Right ventricle myocardium inferior (tissue), 1 donor: ENCODE measurements around the gene SLC10A6. TPM values are rescaled to one million over a fixed set of nuclear protein-coding genes. Genes with fewer than 3 reads are reported as not detected.
"Not testable (repeated sequence)": the region's sequence is repeated elsewhere in the genome, so short reads cannot be mapped to it uniquely, and the experiment has no call there.

Source experiments
- ATAC-seq: fragments of 200-7000 bp; cut with Tn5 transposase; one replicate; pipeline ENCODE4 v1.9.1; 2020; ENCODE audit warnings: mild to moderate bottlenecking, moderate library complexity
- DNase-seq: peaks from one replicate; pipeline ENCODE4 v3.0.0; 2021; ENCODE audit errors: missing footprints
- intact Hi-C: fragments of 100-400 bp; cut with DNase I; formaldehyde crosslinking; loops from one replicate; pipeline ENCODE4 v1.11.0; 2022
- long read RNA-seq: library from polyadenylated mRNA; unstranded; transcript quantifications from one replicate; pipeline ENCODE4 v2.0.0, GENCODE V29; 2021
- total RNA-seq: library from RNA; stranded (reverse); fragmentation: NEBNext Ultra II Directional; extraction: Animal tissue kit (Norgen Biotek cat#: 25700); gene quantifications from one replicate; pipeline ENCODE4 v1.2.1, GENCODE V29; 2021
- donor health status: DM: no; HTN: yes; CAD: no; lungs with severe emphysema.

Gene SLC10A6, protein sequence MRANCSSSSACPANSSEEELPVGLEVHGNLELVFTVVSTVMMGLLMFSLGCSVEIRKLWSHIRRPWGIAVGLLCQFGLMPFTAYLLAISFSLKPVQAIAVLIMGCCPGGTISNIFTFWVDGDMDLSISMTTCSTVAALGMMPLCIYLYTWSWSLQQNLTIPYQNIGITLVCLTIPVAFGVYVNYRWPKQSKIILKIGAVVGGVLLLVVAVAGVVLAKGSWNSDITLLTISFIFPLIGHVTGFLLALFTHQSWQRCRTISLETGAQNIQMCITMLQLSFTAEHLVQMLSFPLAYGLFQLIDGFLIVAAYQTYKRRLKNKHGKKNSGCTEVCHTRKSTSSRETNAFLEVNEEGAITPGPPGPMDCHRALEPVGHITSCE
- 0.35 TPM for total RNA-seq
- long read RNA-seq, result 0 reads

DNA sequence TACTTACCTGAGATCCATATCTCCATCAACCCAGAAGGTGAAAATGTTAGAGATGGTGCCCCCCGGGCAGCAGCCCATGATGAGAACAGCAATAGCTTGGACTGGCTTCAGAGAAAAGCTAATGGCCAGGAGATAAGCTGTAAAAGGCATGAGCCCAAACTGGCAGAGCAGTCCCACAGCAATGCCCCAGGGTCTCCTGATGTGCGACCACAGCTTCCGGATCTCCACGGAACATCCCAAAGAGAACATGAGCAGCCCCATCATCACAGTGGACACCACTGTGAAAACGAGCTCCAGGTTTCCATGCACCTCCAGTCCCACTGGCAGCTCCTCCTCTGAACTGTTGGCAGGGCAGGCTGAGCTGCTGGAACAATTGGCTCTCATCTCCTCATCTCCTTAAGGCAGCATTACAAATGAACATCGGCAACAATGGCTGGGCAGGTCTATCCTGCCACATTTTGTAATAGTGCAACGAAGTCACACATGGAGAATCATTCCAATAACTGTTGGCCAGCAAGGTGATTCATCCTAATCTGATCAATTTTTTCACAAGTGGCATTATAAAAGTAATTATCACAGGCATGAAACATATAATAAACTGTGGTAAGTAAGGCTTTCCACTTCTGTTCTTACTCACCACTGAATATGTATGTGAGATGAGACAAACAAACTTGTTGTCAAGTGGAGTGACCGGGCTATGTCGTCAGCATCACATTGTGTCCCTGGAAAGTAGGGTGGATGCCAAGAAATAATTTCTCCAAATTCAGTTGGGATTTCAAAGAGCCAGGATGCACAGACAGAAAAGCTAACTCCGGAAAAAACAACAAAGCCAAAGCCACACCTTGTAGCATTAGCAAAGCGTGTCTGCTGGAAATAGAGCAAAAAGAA is at the start of gene SLC10A6:
Gene SLC10A6 (minus strand): TSS at position 653 of the 888 bp plus-strand sequence. CDS start 269 bp downstream, at position 384.
- DNase-seq, result no peak

GRCh38 chr4:86898562-86898961 is 49.4 kb upstream of the SLC10A6 start:
- DNase-seq, result no peak
- intact Hi-C loops, result no loop called here
- ATAC-seq, result no peak

More for the DNA sequence above, at the start of gene SLC10A6:
- ATAC-seq, result peak; percentile 46
- intact Hi-C loops, result no loop called here

GRCh38 chr4:86896596-86896995 is 47.4 kb upstream of the SLC10A6 start:
- intact Hi-C loops, result no loop called here
- ATAC-seq (no peak), DNase-seq (no peak)

DNA sequence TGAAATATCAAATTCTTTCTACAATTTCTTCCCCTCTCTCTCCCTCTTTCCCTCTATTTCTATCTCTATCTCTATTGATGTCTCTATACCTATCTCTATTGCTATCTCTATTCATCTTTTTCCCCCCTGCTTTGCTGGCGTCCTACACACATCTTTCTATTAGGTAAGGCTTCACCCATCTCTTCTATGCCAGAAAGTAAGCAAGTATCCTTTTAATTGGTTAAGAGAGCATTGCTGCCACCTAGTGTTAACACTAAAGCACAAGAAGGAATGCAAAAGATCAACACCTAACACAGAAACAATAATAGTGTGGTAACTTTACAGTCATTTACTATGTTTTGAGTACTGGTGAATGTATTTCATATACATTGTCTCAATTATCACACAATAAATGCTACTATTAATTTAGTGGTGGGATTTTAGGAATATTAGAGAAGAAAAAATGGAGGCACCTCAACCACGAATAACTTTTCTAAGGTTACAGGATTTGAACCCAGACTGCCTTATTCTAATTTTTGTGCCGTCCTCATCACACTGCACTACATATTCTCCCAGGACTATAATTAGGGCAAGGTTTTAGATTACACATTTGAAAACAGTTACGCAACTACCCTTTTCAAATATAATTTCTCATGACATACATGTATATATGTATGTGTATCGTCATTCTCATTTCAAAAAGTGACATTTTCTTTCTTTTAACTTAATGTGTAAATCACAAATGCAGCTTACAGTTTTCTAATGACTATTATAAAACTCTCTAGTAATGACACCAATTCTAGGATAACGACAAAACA is 46.7 kb upstream of the SLC10A6 start:
- DNase-seq (no peak), ATAC-seq (peak; percentile 40)
- intact Hi-C loops, result loop anchor here (1.0 kb wide), 1 partner anchor 399 kb away; no protein-coding TSS in a partner anchor

DNA sequence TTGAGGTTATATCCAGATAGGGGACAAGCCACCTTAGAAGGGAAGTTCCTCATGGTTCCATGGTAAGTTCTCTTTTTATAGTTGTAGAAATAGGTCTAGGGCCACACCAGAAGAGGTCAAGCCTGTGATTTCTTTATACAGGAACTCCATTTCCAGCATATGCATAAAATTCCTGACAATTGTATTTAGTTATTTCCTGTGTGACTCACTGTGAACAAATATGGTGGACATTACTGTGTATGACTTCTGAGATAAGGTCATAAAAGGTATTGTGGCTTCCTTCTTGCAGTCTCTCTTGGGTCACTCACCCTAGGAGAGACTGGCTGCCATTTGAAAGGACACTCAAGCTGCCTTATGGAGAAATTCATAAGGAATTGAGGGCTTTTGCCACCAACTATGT is 45.3 kb upstream of the SLC10A6 start:
- intact Hi-C loops, result no loop called here
- ATAC-seq, result no peak
- DNase-seq, result no peak

DNA sequence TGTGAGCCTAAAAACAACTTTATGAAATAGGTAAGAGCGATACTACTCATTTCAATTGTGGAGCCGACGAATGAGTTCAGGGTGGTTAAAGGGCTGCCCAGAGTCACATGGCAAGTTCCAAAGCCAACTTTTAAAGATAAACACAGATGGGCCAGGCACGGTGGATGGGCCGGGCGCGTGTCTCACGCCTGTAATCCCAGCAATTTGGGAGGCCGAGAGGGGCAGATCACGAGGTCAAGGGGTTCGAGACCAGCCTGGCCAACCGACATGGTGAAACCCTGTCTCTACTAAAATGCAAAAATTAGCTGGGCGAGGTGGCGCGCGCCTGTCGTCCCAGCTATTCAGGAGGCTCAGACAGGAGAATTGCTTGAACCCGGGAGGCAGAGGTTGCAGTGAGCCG is 44.0 kb upstream of the SLC10A6 start:
- intact Hi-C loops, result no loop called here
- DNase-seq, result no peak

DNA sequence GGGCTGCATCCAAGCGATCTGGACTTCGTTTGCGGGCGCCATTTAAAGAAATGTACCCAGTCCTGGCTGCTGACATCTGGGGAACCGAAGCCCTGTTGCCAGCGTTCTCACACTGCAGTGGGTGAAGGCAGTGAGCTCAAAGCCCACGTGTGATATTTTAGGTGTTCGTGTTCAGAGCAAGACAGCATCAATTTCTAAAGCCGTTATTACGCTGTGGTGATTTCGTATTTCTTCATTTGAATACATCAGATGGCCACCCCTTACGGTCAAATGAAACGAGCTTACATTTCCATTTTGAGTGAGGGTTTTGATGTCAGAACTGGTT is 43.4 kb upstream of the SLC10A6 start:
- no peak for DNase-seq
- intact Hi-C loops, result no loop called here
- no peak for ATAC-seq

More for the DNA sequence above, 44.0 kb upstream of the SLC10A6 start:
- ATAC-seq, result no peak

- DNase-seq, result peak; percentile 82
- peak; percentile 84 for ATAC-seq
- intact Hi-C loops, result no loop called here
These were observed 42.8 kb upstream of the SLC10A6 start, which contains the start of gene C4orf36 for GRCh38 chr4:86891762-86892635. Gene C4orf36, minus strand, starts transcription at chr4:86892422. Its CDS starts 902 bp downstream, at chr4:86891520.

- intact Hi-C loops, result no loop called here
These were observed 41.6 kb upstream of the SLC10A6 start for GRCh38 chr4:86890790-86891189.

DNA sequence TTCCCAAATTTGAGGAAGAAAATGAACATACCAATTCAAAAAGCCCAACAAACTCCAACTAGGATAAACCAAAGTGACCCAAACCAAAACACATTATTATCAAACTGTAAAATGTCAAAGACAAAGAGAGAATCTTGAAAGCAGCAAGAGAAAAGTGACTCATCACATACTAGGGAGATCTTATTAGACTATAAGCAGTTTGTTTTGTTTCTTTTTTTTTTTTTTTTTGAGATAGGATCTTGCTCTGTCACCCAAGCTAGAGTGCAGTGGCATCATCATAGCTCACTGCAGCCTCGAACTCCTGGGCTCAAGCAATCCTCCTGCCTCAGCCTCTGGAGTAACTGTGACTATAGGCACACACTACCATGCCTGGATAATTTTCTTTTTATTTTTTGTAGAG is 30.5 kb upstream of the SLC10A6 start:
- intact Hi-C loops, result no loop called here
- DNase-seq (no peak), ATAC-seq (no peak)

More at GRCh38 chr4:86890790-86891189, 41.6 kb upstream of the SLC10A6 start:
- no peak for ATAC-seq
- no peak for DNase-seq

GRCh38 chr4:86878640-86879039 is 29.5 kb upstream of the SLC10A6 start:
- DNase-seq (no peak), ATAC-seq (no peak)
- intact Hi-C loops, result no loop called here

- no peak for ATAC-seq
- intact Hi-C loops, result no loop called here
- DNase-seq, result no peak
These were observed 27.9 kb upstream of the SLC10A6 start for GRCh38 chr4:86876894-86877685.

DNA sequence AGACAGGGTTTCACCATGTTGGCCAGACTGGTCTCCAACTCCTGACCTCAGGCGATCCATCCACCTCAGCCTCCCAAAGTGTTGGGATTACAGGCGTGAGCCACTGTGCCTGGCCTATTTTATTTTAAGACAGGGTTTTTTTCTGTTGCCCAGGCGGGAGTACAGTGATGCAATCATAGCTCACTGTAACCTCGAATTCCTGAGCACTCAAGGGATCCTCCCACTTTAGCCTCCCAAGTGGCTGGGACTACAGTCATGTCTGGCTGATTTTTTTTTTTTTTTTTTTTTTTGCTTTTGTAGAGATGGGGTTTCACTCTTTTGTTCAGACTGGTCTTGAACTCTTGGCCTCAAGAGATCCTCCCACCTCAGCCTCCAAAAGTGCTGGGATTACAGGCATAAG is 26.3 kb upstream of the SLC10A6 start:
- ATAC-seq, intact Hi-C loops, DNase-seq: not testable (repeated sequence)

GRCh38 chr4:86872135-86872534 is 23.0 kb upstream of the SLC10A6 start:
- ATAC-seq (no peak), DNase-seq (no peak)
- intact Hi-C loops, result no loop called here

- DNase-seq (no peak), ATAC-seq (no peak)
- intact Hi-C loops, result no loop called here
These were observed 21.4 kb upstream of the SLC10A6 start for GRCh38 chr4:86870442-86871069.

- DNase-seq (no peak), ATAC-seq (no peak)
- intact Hi-C loops, result no loop called here
These were observed 8.3 kb upstream of the SLC10A6 start for GRCh38 chr4:86857341-86858052.
